ENCODE results near the gene MSH4.
A peak's percentile ranks its signal among the peaks of the same experiment; 100 is the strongest.

Gene MSH4

DNA sequence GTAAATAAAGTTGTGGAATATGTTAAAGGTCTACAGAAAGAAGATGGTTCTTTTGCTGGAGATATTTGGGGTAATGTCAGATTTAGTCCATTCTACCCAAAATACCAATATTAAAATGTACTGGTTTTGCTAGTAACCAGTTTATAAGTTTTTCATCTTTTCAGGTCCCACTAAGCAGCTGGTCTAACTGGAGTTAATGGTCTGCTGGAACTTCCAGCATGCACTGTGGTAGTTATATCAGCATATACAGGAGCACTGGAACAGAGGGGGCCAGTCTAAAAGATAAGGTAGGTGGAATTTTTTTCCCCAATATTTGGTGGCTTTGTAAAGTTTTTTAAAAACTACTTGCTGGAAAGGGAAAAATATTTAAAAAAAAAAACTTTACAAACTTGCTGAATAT lies 6.7 kb upstream of the MSH4 start:
- Histone ChIP-seq H3K4me3 (IDR thresholded peaks at IDR 0.05; ENCODE audit: insufficient read depth, low read depth, low read length) (no peak overlapping the region), H2AFZ (ENCODE audit: low read depth) (no peak overlapping the region), H3K27me3 (ENCODE audit: insufficient read depth, low read depth) (no peaks in the 10 kb centered on the region), H3K9ac (no peak overlapping the region), H3K27ac (no peak overlapping the region; the same call in 1 of the 2 replicates), H3K79me2 (ENCODE audit: insufficient read depth, low read depth) (peaks cover 49% of the 10 kb centered on the region), H3K4me1 (ENCODE audit: low read depth, poor library complexity, severe bottlenecking) (peaks cover 17% of the 10 kb centered on the region), H3K36me3 (ENCODE audit: insufficient read depth) (peaks cover 11% of the 10 kb centered on the region; the same call in 1 of the 2 replicates), H3K4me2 (peak overlapping the region; percentile 84), H4K20me1 (ENCODE audit: insufficient read depth) (peaks cover 25% of the 10 kb centered on the region)
- TF ChIP-seq, protein P1, sequence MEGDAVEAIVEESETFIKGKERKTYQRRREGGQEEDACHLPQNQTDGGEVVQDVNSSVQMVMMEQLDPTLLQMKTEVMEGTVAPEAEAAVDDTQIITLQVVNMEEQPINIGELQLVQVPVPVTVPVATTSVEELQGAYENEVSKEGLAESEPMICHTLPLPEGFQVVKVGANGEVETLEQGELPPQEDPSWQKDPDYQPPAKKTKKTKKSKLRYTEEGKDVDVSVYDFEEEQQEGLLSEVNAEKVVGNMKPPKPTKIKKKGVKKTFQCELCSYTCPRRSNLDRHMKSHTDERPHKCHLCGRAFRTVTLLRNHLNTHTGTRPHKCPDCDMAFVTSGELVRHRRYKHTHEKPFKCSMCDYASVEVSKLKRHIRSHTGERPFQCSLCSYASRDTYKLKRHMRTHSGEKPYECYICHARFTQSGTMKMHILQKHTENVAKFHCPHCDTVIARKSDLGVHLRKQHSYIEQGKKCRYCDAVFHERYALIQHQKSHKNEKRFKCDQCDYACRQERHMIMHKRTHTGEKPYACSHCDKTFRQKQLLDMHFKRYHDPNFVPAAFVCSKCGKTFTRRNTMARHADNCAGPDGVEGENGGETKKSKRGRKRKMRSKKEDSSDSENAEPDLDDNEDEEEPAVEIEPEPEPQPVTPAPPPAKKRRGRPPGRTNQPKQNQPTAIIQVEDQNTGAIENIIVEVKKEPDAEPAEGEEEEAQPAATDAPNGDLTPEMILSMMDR (conservative IDR thresholded peaks at IDR 0.05; ENCODE audit: low read depth, low read length) = no peak

- Histone ChIP-seq H3K36me3 (ENCODE audit: insufficient read depth) (peaks cover 11% of the 10 kb centered on the region; the same call in 1 of the 2 replicates), H3K27ac (no peak overlapping the region), H3K79me2 (ENCODE audit: insufficient read depth, low read depth) (peaks cover 49% of the 10 kb centered on the region), H3K4me3 (IDR thresholded peaks at IDR 0.05; ENCODE audit: insufficient read depth, low read depth, low read length) (no peak overlapping the region), H3K4me2 (no peak overlapping the region), H3K4me1 (ENCODE audit: low read depth, poor library complexity, severe bottlenecking) (peaks cover 17% of the 10 kb centered on the region), H4K20me1 (ENCODE audit: insufficient read depth) (peaks cover 25% of the 10 kb centered on the region), H3K27me3 (ENCODE audit: insufficient read depth, low read depth) (no peaks in the 10 kb centered on the region), H2AFZ (ENCODE audit: low read depth) (no peak overlapping the region), H3K9ac (no peak overlapping the region)
- TF ChIP-seq, protein P1 (conservative IDR thresholded peaks at IDR 0.05; ENCODE audit: low read depth, low read length) = no peak
These were observed 5.7 kb upstream of the MSH4 start for GRCh38 chr1:75791022-75791421.

DNA sequence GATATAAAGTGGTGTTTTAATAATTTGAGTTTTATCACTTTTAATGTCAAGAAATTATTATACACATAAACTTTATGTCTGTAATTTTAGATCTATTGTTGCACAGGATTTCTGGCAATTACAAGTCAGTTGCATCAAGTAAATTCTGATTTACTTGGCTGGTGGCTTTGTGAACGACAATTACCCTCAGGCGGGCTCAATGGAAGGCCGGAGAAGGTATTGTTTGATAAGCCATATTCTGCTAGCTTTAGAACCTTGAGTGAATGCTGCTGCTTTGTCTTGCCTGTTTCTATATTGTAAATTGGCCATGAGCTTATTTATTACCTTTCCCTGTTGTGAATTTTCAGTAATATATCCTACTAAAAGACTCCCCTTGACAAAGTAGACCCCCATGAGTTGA lies 4.6 kb upstream of the MSH4 start:
- H3K4me1 ChIP-seq (ENCODE audit: low read depth, poor library complexity, severe bottlenecking) = peaks cover 17% of the 10 kb centered on the region

GRCh38 chr1:75794382-75794781 lies 2.3 kb upstream of the MSH4 start:
- Histone ChIP-seq H3K27ac (no peak overlapping the region), H3K36me3 (ENCODE audit: insufficient read depth) (peaks cover 7% of the 10 kb centered on the region; the same call in 1 of the 2 replicates), H3K9ac (no peak overlapping the region), H3K4me1 (ENCODE audit: low read depth, poor library complexity, severe bottlenecking) (peaks cover 8% of the 10 kb centered on the region), H3K4me2 (no peak overlapping the region), H4K20me1 (ENCODE audit: insufficient read depth) (peaks cover 21% of the 10 kb centered on the region), H3K79me2 (ENCODE audit: insufficient read depth, low read depth) (peaks cover 16% of the 10 kb centered on the region), H3K27me3 (ENCODE audit: insufficient read depth, low read depth) (no peaks in the 10 kb centered on the region), H2AFZ (ENCODE audit: low read depth) (no peak overlapping the region), H3K4me3 (IDR thresholded peaks at IDR 0.05; ENCODE audit: insufficient read depth, low read depth, low read length) (no peak overlapping the region)
- TF ChIP-seq, protein P1 (conservative IDR thresholded peaks at IDR 0.05; ENCODE audit: low read depth, low read length) = no peak

More for the DNA sequence above, 4.6 kb upstream of the MSH4 start:
- TF ChIP-seq, protein P1 (conservative IDR thresholded peaks at IDR 0.05; ENCODE audit: low read depth, low read length) = no peak
- Histone ChIP-seq H3K36me3 (ENCODE audit: insufficient read depth) (peaks cover 11% of the 10 kb centered on the region; the same call in 1 of the 2 replicates), H4K20me1 (ENCODE audit: insufficient read depth) (peaks cover 25% of the 10 kb centered on the region), H3K27ac (no peak overlapping the region), H3K9ac (no peak overlapping the region), H2AFZ (ENCODE audit: low read depth) (no peak overlapping the region), H3K27me3 (ENCODE audit: insufficient read depth, low read depth) (no peaks in the 10 kb centered on the region), H3K4me2 (no peak overlapping the region), H3K79me2 (ENCODE audit: insufficient read depth, low read depth) (peaks cover 39% of the 10 kb centered on the region), H3K4me3 (IDR thresholded peaks at IDR 0.05; ENCODE audit: insufficient read depth, low read depth, low read length) (no peak overlapping the region)
